Heart right ventricle (tissue), 16 donors: ENCODE measurements around the gene PRELID3B. TPM values are rescaled to one million over a fixed set of nuclear protein-coding genes. Genes with fewer than 3 reads are reported as not detected.

ENCODE experiments used
- ATAC-seq, 8 donors: fragments of 200-7000 bp; cut with Tn5 transposase; one replicate each; pipeline ENCODE4 v1.9.1; 2020; ENCODE audit warnings: mild to moderate bottlenecking in 8 of 8, moderate library complexity in 8 of 8, moderate number of reproducible peaks in 1 of 8
- DNase-seq, 2 donors: peaks; one replicate each; pipeline ENCODE4 v3.0.0-alpha.2; 2020
- H3K27ac ChIP-seq, 10 donors: fragments of 200-600 bp; sonication (generic) in 2 of 10; one replicate each; pipeline versions ENCODE4 v1.5.0 to v1.8.0; 2020 to 2022; ENCODE audit warnings: mild to moderate bottlenecking in 3 of 10
- H3K27me3 ChIP-seq, 7 donors: fragments of 200-600 bp; one replicate each; pipeline ENCODE4 v1.8.0; 2021 to 2022; ENCODE audit warnings: mild to moderate bottlenecking in 2 of 7
- H3K36me3 ChIP-seq, 9 donors: fragments of 200-600 bp; sonication (generic) in 1 of 9; one replicate each; pipeline versions ENCODE4 v1.5.0 to v1.8.0; 2020 to 2022; ENCODE audit warnings: mild to moderate bottlenecking in 2 of 9
- H3K4me1 ChIP-seq, 9 donors: fragments of 200-600 bp; sonication (generic) in 1 of 9; one replicate each; pipeline versions ENCODE4 v1.5.0 to v1.8.0; 2020 to 2022; ENCODE audit warnings: mild to moderate bottlenecking in 4 of 9
- H3K4me3 ChIP-seq, 10 donors: fragments of 200-600 bp; sonication (generic) in 2 of 10; one replicate each; pipeline versions ENCODE4 v1.5.0 to v1.8.0; 2020 to 2022; ENCODE audit warnings: mild to moderate bottlenecking in 7 of 10, moderate library complexity in 2 of 10
- H3K9me3 ChIP-seq, 11 donors: fragments of 200-600 bp in 10 of 11; sonication (generic) in 2 of 11; one replicate each; pipeline versions ENCODE4 v1.5.0 to v1.8.0; 2013 to 2022; ENCODE audit warnings: mild to moderate bottlenecking in 2 of 11, control low read depth in 1 of 11, moderate library complexity in 1 of 11
- WGBS, 2 donors: extraction: QIAGEN DNeasy Blood & Tissue Kit; methylation state at CpG; one replicate each; pipeline ENCODE4 v1.1.7; 2013; ENCODE audit warnings: inconsistent platforms in 1 of 2; 5-methylcytosine and 5-hydroxymethylcytosine counted together
- intact Hi-C, 10 donors: fragments of 100-400 bp; cut with DNase I; formaldehyde crosslinking; loops; one replicate each; pipeline versions ENCODE4 v1.11.1 to v1.14.2; 2022
- polyA plus RNA-seq, 2 donors: library from polyadenylated mRNA; stranded (reverse); fragments of 200-250 nt; gene quantifications; one replicate each; pipeline ENCODE4 v1.2.3, GENCODE V29; 2013
- total RNA-seq, 10 donors: library from RNA; stranded (reverse); fragmentation: NEBNext Ultra II Directional in 3 of 10; extraction: Animal tissue kit (Norgen Biotek cat#: 25700) in 3 of 10; gene quantifications; one replicate each; pipeline versions ENCODE4 v1.2.1 to v1.2.4, GENCODE V29; 2021 to 2023
- TF ChIP-seq, protein P1 (sequence below), 9 donors: fragments of 200-600 bp; sonication (generic) in 2 of 9; IDR thresholded peaks; one replicate each; pipeline versions ENCODE4 v1.5.0 to v1.8.0; 2021 to 2022; ENCODE audit warnings: antibody characterized with exemption in 9 of 9, mild to moderate bottlenecking in 5 of 9, moderate library complexity in 1 of 9
- donor health status: Arrhythmogenic right ventricular cardiomyopathy.
- donor health status: ischemic (EF 13 %, LVEDD 7.1; RV severe dilation, severe dysfunction).
- donor health status: healthy with polysubstance abuse.
- donor health status: DM: no; HTN: yes; CAD: no.
- donor health status: DM: no; HTN: no; CAD: no.
- donor health status: ischemic (EF 25% LVEDD 6.9; RV normal size, moderate dysfunction).
- donor health status: ischemic (EF 25% LVEDD 5.7; RV mildly dilated, moderate dysfunction).
- donor health status: healthy.
- donor health status: DM: yes; HTN: yes; CAD: no.
- donor health status: Ischemic cardiomyopathy.
- donor health status: ischemic (EF 35%, LVEDD 5.7; RV mildly dilated, moderate dysfunction).
- donor health status: nonischemic (EF 11% LVEDD 7.7; RV severe dilation, severe dysfunction).
- donor health status: DM: yes; HTN: yes; CAD: no.
- donor health status: PGD.
- donor health status: ischemic (EF 29% LVEDD 5.4; RV normal size, mild dysfunction).
- donor health status: nonischemic (EF 23%, LVEDD 6.1; RV moderate dilation, normal function).

Gene PRELID3B
- total and polyA plus RNA-seq, 12 donors: 11.5 to 55.9 (median 45.3) TPM

DNA sequence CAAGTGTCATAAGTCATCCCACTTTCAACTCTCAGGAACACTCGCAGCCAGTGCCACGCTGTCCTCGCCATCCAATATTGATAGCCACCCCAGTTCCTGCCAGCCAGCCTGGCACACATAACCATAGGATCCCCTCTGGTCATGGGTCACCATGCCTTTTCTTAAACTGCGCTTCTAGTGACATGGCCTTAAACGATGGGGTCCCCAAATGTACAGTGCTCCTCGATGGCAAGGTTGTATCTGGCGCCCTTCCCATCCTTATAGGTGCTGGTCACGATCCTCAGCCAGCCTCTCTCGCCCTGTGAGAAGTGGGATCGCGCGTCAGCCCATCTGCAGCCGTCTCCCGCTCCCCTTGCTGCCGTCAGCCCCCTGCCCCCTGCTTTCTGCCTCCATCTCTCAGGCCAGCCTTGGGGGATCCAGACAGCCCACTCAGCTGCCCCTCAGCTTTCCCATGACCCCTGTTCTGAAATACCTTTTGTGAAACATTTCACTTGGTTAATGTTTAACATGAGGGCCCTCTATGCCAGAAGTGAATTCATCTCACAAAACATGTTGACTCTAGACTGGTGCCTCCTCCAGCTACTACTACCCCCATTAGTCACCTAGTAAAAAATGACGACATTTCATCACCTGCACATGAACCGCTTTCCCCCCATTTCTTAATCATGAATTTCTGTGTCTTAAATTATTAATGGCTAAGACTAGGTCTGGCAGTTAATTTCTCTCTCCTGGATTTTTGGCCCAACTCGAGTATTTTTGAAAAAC, 46.9 kb downstream of the PRELID3B start:
- Histone ChIP-seq H3K4me3 (no peak overlapping the region), H3K4me1 (peaks cover 0 to 13% (median 4%) of the 10 kb centered on the region in 9 donors), H3K27ac (no peak overlapping the region), H3K27me3 (no peaks in the 10 kb centered on the region), H3K9me3 (no peaks in the 10 kb centered on the region), H3K36me3 (peaks cover 0 to 100% (median 81%) of the 10 kb centered on the region in 9 donors)
- DNase-seq (no peak), ATAC-seq (no peak)
- 88% methylated on average over 18 of the region's 18 CpGs for WGBS, 2 donors
- TF ChIP-seq, protein P1, sequence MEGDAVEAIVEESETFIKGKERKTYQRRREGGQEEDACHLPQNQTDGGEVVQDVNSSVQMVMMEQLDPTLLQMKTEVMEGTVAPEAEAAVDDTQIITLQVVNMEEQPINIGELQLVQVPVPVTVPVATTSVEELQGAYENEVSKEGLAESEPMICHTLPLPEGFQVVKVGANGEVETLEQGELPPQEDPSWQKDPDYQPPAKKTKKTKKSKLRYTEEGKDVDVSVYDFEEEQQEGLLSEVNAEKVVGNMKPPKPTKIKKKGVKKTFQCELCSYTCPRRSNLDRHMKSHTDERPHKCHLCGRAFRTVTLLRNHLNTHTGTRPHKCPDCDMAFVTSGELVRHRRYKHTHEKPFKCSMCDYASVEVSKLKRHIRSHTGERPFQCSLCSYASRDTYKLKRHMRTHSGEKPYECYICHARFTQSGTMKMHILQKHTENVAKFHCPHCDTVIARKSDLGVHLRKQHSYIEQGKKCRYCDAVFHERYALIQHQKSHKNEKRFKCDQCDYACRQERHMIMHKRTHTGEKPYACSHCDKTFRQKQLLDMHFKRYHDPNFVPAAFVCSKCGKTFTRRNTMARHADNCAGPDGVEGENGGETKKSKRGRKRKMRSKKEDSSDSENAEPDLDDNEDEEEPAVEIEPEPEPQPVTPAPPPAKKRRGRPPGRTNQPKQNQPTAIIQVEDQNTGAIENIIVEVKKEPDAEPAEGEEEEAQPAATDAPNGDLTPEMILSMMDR (IDR thresholded peaks at IDR 0.05): no peak
- intact Hi-C loops: loop anchor here in 1 of 10 donors (10.0 kb wide), 1 partner anchor 341 kb away; the partner anchor contains the start of gene STX16

DNA sequence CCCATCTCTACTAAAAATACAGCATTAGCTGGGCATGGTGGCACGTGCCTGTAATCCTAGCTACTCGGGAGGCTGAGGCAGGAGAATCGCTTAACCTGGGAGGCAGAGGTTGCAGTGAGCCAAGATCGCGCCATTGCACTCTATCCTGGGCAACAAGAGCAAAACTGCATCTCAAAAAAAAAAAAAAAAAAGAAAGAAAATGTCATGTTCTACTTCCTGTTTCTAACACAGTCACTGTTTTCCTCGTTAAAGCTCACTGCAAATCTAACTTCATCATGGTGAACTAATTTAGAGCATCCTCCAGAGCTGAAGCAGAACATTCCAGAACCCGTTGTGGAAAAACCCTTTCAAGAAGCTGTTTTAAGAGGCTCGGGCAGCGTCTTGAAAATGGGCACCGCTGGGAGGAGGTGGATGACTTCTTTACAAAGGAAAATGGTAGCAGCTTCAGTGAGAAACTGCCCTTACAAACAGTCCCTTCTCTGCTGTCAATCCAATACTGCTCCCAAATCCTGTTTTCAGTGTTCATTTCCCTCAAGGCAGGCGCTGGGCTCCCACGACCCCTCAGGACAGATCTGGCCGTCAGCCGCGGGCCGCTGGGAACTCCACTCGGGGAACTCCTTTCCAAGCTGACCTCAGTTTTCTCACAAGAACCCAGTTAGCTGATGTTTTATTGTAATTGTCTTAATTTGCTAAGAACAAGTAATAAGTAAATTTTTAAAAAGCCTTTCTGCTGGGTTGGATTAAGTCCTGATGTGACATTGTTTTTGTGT, 48.0 kb downstream of the PRELID3B start:
- peak in 1 of 8 donors; percentile 48 for ATAC-seq
- no peaks in the 10 kb centered on the region for H3K27me3 ChIP-seq
- peaks cover 0 to 100% (median 85%) of the 10 kb centered on the region in 9 donors for H3K36me3 ChIP-seq
- 68 to 81% methylated on average over 17 of the region's 17 CpGs for WGBS, 2 donors
- TF ChIP-seq, protein P1 (IDR thresholded peaks at IDR 0.05): no peak
- no peak for DNase-seq
- no peaks in the 10 kb centered on the region for H3K9me3 ChIP-seq
- no peak overlapping the region for H3K4me3 ChIP-seq
- peak overlapping the region in 4 of 10 donors; percentile 1 to 27 (median 18) for H3K27ac ChIP-seq
- H3K4me1 ChIP-seq: peaks cover 0 to 13% (median 4%) of the 10 kb centered on the region in 9 donors
- intact Hi-C loops: loop anchor here in 1 of 10 donors (10.0 kb wide), 1 partner anchor 340 kb away; the partner anchor contains the start of gene STX16

DNA sequence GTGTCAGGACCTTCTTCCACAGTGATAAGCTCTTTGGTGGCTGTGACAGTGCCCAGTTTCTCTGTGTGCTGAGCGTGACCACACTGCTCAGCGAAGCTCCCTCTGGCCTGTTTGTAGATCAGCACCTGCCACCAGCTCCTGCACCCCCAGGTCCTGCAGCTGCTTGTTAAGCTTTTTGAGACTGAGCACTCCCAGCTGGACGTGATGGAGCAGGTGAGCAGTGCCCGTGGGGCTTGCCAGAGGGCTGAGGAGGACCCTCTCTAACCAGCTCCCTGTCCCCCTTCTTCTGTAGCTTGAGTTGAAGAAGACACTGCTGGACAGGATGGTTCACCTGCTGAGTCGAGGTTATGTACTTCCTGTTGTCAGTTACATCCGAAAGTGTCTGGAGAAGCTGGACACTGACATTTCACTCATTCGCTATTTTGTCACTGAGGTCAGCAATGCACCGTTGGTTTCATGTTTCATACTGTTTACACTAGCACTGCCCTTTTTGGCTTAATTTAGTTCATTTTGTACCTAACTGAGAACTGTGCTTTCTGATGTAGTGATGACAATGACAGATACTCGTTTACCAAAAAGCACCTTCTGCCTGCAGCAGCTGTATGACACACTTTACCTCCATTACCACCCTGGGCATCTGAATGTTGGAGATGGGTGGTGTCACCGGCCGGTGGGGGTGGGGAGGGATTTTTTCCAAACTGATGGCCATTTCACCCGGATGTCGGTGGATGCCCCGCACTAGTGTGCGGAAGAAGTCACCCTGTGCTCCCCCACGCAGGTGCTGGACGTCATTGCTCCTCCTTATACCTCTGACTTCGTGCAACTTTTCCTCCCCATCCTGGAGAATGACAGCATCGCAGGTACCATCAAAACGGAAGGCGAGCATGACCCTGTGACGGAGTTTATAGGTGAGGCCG, 49.0 kb downstream of the PRELID3B start:
- DNase-seq: no peak
- H3K27ac ChIP-seq: peak overlapping the region in 1 of 10 donors; percentile 6
- H3K36me3 ChIP-seq: peaks cover 0 to 100% (median 83%) of the 10 kb centered on the region in 9 donors
- H3K4me3 ChIP-seq: no peak overlapping the region
- WGBS, 2 donors: 89 to 92% methylated on average over 23 of the region's 23 CpGs
- H3K27me3 ChIP-seq: no peaks in the 10 kb centered on the region
- H3K9me3 ChIP-seq: no peaks in the 10 kb centered on the region
- ATAC-seq: peak in 2 of 8 donors; percentile 15 to 18
- TF ChIP-seq, protein P1 (IDR thresholded peaks at IDR 0.05): no peak
- peaks cover 0 to 13% (median 4%) of the 10 kb centered on the region in 9 donors for H3K4me1 ChIP-seq
- intact Hi-C loops: loop anchor here in 1 of 10 donors (10.0 kb wide), 1 partner anchor 339 kb away; the partner anchor contains the start of gene STX16
